Thyroid gland (tissue), 4 donors: ENCODE results near the gene TJAP1.

Experiments used
- POLR2A ChIP-seq, 2 donors: fragments of 450-650 bp; IDR thresholded peaks; one replicate each; pipeline ENCODE4 v1.6.1; 2017; ENCODE audit warnings: antibody characterized with exemption in 2 of 2, mild to moderate bottlenecking in 2 of 2, moderate library complexity in 1 of 2
- TF ChIP-seq, protein P1 (sequence below), 6 experiments: fragments of 200-600 bp in 3 of 6; fragments of 450-650 bp in 3 of 6; sonication (generic) in 3 of 6; IDR thresholded peaks; one replicate each; pipeline ENCODE4 v1.5.1; 2016 to 2019; ENCODE audit warnings: antibody characterized with exemption in 6 of 6, mild to moderate bottlenecking in 2 of 6, inconsistent platforms in 1 of 6, moderate library complexity in 1 of 6

DNA sequence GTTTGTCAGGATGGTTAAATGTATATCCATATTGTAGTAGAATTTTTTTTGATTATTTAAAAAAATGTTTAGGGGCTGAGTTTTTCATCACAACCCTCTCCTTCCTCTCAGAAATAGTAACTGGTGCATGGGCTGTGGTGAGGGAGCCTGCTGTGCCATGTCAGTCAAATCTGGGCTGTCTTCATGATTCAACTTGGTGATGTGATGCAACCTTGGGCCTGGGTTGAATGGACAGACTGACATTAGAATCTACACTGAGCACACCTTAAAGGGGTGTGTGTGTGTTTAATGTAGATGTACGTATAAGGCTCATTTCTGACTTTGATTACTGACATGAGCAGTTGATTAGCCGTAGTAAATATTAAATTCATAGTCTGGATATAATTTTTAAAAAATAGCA lies 3.7 kb downstream of the TJAP1 start:
- TF ChIP-seq, protein P1, sequence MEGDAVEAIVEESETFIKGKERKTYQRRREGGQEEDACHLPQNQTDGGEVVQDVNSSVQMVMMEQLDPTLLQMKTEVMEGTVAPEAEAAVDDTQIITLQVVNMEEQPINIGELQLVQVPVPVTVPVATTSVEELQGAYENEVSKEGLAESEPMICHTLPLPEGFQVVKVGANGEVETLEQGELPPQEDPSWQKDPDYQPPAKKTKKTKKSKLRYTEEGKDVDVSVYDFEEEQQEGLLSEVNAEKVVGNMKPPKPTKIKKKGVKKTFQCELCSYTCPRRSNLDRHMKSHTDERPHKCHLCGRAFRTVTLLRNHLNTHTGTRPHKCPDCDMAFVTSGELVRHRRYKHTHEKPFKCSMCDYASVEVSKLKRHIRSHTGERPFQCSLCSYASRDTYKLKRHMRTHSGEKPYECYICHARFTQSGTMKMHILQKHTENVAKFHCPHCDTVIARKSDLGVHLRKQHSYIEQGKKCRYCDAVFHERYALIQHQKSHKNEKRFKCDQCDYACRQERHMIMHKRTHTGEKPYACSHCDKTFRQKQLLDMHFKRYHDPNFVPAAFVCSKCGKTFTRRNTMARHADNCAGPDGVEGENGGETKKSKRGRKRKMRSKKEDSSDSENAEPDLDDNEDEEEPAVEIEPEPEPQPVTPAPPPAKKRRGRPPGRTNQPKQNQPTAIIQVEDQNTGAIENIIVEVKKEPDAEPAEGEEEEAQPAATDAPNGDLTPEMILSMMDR (IDR thresholded peaks at IDR 0.05): no peak
- TF ChIP-seq POLR2A (IDR thresholded peaks at IDR 0.05): no peak
